Kidney (tissue), 14 donors: ENCODE data around the gene MRFAP1. TPM values are rescaled to one million over a fixed set of nuclear protein-coding genes. Genes with fewer than 3 reads are reported as not detected.
A peak's percentile ranks its signal among the peaks of the same experiment; 100 is the strongest.

Experiments used
- DNase-seq, 5 donors: peaks; one replicate each; pipeline ENCODE4 v3.0.0-alpha.2; 2013 to 2020
- FAIRE-seq: peaks from 2 replicates; lab custom pipeline; 2012; peaks lifted over from hg19 to GRCh38; lab: Jason Lieb, UNC
- H3K27ac ChIP-seq, 2 donors: one replicate each; pipeline ENCODE4 v1.7.0; 2013; ENCODE audit warnings: low read depth in 2 of 2, low read length in 2 of 2, inconsistent platforms in 1 of 2
- H3K27me3 ChIP-seq: one replicate; pipeline ENCODE4 v1.7.1; 2013; ENCODE audit warnings: low read length, inconsistent platforms; ENCODE audit not compliant: control insufficient read depth, insufficient read depth
- H3K36me3 ChIP-seq, 3 donors: one replicate each; pipeline versions ENCODE4 v1.7.0 to v1.7.1; 2013; ENCODE audit warnings: low read length in 3 of 3, control low read depth in 1 of 3, inconsistent platforms in 1 of 3; ENCODE audit not compliant: insufficient read depth in 3 of 3, control insufficient read depth in 2 of 3
- H3K4me1 ChIP-seq, 3 donors: one replicate each; pipeline versions ENCODE4 v1.7.0 to v1.7.1; 2013; ENCODE audit warnings: low read length in 3 of 3, inconsistent platforms in 1 of 3, low read depth in 1 of 3; ENCODE audit not compliant: control insufficient read depth in 2 of 3, insufficient read depth in 2 of 3
- H3K4me3 ChIP-seq, 3 donors: one replicate each; pipeline versions ENCODE4 v1.7.0 to v1.8.1; 2013; ENCODE audit warnings: low read length in 3 of 3, control low read depth in 1 of 3, inconsistent platforms in 1 of 3
- H3K9ac ChIP-seq, 3 donors: one replicate each; pipeline versions ENCODE4 v1.7.0 to v1.7.1; 2013; ENCODE audit warnings: low read length in 3 of 3, control low read depth in 1 of 3, inconsistent platforms in 1 of 3
- H3K9me3 ChIP-seq, 3 donors: one replicate each; pipeline versions ENCODE4 v1.7.0 to v1.7.1; 2013; ENCODE audit warnings: low read length in 3 of 3, control low read depth in 1 of 3, inconsistent platforms in 1 of 3; ENCODE audit not compliant: control insufficient read depth in 2 of 3, insufficient read depth in 1 of 3
- intact Hi-C: fragments of 100-400 bp; cut with DNase I; formaldehyde crosslinking; loops from one replicate; pipeline ENCODE4 v1.11.1; 2022
- polyA plus RNA-seq: library from polyadenylated mRNA; stranded (reverse); fragments of 350-450 nt; fragmentation: Illumina TruSeq; extraction: RNeasy Lipid Tissue Mini Kit (QIAGEN cat#74804); gene quantifications from one replicate; pipeline ENCODE4 v1.2.3, GENCODE V29; 2014; ENCODE audit warnings: low read depth, low replicate concordance; ENCODE audit not compliant: insufficient read depth
- total RNA-seq: library from RNA; stranded (reverse); fragmentation: NEBNext Ultra II Directional; extraction: Animal tissue kit (Norgen Biotek cat#: 25700); gene quantifications from one replicate; pipeline ENCODE4 v1.2.1, GENCODE V29; 2021
- TF ChIP-seq, protein P1 (sequence below): IDR thresholded peaks from 3 replicates; pipeline ENCODE4 v1.5.1; 2012; ENCODE audit warnings: mild to moderate bottlenecking, moderate library complexity, borderline replicate concordance; ENCODE audit not compliant: insufficient read depth; ENCODE audit errors: extremely low read depth
- donor health status: control.
- donor health status: control.
- donor health status: control.
- donor health status: control.
- donor health status: control.
- donor health status: DM: yes; HTN: yes; CAD: no.
- donor health status: Normal renal cell carcinoma (clear cell type).

The MRFAP1 gene
- total and polyA plus RNA-seq, 2 donors from 2014 or later, result 264 to 406 TPM

DNA sequence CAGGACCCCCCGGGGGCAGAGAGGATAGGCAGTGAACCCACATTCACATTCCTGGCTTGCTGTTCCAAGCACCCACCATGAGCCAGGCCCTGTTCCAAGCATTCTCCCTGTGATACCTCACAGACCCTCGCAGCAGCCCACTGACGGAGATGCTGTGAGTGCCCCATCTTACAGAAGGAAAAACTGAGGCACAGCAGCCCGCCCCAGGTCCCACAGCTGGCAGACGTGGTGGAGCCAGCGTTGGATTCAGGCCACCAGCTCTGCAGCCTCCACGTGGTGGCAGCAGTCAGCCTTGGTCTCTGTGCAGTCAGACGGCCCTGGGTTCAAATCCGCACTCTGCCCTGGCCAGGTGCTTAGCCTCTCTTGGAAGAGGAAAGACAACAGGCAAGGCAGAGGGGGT is 48.7 kb upstream of the MRFAP1 start:
- no peaks in the 10 kb centered on the region for H3K4me1 ChIP-seq
- intact Hi-C loops, result no loop called here
- peaks cover 0 to 5% (median 0%) of the 10 kb centered on the region in 3 donors for H3K36me3 ChIP-seq
- H3K4me3 ChIP-seq, result no peak overlapping the region
- FAIRE-seq, result no peak
- H3K9ac ChIP-seq, result no peak overlapping the region
- TF ChIP-seq, protein P1, sequence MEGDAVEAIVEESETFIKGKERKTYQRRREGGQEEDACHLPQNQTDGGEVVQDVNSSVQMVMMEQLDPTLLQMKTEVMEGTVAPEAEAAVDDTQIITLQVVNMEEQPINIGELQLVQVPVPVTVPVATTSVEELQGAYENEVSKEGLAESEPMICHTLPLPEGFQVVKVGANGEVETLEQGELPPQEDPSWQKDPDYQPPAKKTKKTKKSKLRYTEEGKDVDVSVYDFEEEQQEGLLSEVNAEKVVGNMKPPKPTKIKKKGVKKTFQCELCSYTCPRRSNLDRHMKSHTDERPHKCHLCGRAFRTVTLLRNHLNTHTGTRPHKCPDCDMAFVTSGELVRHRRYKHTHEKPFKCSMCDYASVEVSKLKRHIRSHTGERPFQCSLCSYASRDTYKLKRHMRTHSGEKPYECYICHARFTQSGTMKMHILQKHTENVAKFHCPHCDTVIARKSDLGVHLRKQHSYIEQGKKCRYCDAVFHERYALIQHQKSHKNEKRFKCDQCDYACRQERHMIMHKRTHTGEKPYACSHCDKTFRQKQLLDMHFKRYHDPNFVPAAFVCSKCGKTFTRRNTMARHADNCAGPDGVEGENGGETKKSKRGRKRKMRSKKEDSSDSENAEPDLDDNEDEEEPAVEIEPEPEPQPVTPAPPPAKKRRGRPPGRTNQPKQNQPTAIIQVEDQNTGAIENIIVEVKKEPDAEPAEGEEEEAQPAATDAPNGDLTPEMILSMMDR, result no peak
- H3K27me3 ChIP-seq, result no peaks in the 10 kb centered on the region
- DNase-seq, result peak in 1 of 5 donors; percentile 57
- H3K9me3 ChIP-seq, result no peaks in the 10 kb centered on the region
- H3K27ac ChIP-seq, result no peak overlapping the region

DNA sequence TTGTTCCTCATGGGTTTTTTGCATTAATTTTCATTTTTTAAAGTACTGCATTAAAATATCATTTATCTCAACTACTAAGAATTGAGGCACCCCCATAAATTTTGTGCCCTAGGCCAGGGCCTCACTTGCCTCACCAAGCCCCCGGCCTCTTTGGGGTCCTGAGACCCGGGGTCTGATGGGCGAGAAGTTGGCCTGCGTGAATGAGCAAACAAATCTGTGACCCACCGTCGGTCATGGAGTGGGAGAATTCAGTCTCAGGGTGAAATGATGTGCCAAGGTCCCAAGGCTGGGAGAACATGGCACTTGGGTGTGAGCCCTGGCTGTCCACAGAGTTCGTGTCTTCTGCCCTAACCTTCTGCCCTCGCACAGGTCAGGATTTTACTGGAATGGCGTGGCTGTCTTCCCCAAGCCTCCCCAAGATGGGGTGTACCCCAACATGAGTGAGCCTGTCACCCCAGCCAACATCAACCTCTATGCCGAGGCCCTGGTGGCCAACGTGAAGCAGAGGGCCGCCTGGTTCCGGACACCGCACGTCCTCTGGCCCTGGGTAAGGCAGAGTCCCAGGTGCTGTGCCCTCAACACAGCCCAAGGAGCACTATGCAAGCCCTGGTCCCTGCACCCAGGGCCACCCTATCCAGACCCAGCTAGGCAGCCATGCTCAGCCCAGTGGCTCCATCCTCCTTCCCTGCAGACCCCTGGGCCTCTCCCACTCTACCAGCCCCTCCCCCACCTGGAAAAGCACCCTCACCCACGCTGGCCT is 47.5 kb upstream of the MRFAP1 start:
- H3K4me1 ChIP-seq, result no peaks in the 10 kb centered on the region
- intact Hi-C loops, result no loop called here
- H3K27ac ChIP-seq, result no peak overlapping the region
- FAIRE-seq (no peak), DNase-seq (peak in 1 of 5 donors; percentile 57)
- TF ChIP-seq, protein P1, result no peak
- no peak overlapping the region for H3K4me3 ChIP-seq
- no peaks in the 10 kb centered on the region for H3K9me3 ChIP-seq
- H3K36me3 ChIP-seq, result peaks cover 0 to 5% (median 4%) of the 10 kb centered on the region in 3 donors
- no peaks in the 10 kb centered on the region for H3K27me3 ChIP-seq
- no peak overlapping the region for H3K9ac ChIP-seq

DNA sequence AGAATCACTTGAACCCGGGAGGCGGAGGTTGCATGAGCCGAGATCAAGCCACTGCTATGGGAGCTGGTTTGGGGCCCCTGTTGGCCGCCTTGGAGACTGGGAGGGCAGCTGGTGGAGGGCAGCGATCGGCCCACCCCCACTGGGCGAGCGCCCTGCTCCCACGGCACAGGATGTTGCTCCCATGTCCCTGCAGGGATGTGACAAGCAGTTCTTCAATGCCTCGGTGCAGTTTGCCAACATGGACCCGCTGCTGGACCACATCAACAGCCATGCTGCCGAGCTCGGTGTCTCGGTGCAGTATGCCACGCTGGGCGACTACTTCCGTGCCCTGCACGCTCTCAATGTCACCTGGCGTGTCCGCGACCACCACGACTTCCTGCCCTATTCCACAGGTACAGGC is 46.1 kb upstream of the MRFAP1 start:
- H3K27me3 ChIP-seq, result no peaks in the 10 kb centered on the region
- H3K27ac ChIP-seq, result no peak overlapping the region
- no peaks in the 10 kb centered on the region for H3K4me1 ChIP-seq
- DNase-seq (peak in 1 of 5 donors; percentile 55), FAIRE-seq (no peak)
- no peak overlapping the region for H3K4me3 ChIP-seq
- intact Hi-C loops, result no loop called here
- H3K9me3 ChIP-seq, result no peaks in the 10 kb centered on the region
- H3K9ac ChIP-seq, result no peak overlapping the region
- TF ChIP-seq, protein P1, result no peak
- H3K36me3 ChIP-seq, result peaks cover 0 to 5% (median 4%) of the 10 kb centered on the region in 3 donors
